Astrocyte (in vitro differentiated cells and primary cell): Measurements from ENCODE around the gene PNKP. TPM values are rescaled to one million over a fixed set of nuclear protein-coding genes. Genes with fewer than 3 reads are reported as not detected.

Experiments
- DNase-seq: peaks from one replicate; pipeline ENCODE4 v3.0.0-alpha.2; 2010; ENCODE audit warnings: low read depth
- FAIRE-seq: peaks from 2 replicates; lab custom pipeline; 2011; peaks lifted over from hg19 to GRCh38; lab: Jason Lieb, UNC
- H2AFZ ChIP-seq: 2 replicates; pipeline ENCODE4 v1.6.0; 2012; ENCODE audit warnings: low read depth, low read length, inconsistent platforms
- H3K27ac ChIP-seq: 2 replicates; pipeline ENCODE4 v1.5.1; 2011; ENCODE audit warnings: low read depth, low read length, inconsistent platforms
- H3K27me3 ChIP-seq: 2 replicates; pipeline ENCODE4 v1.6.0; 2011; ENCODE audit warnings: low read length, inconsistent platforms; ENCODE audit not compliant: insufficient read depth
- H3K36me3 ChIP-seq: 2 replicates; pipeline ENCODE4 v1.5.1; 2011; ENCODE audit warnings: low read length, inconsistent platforms; ENCODE audit not compliant: insufficient read depth
- H3K4me1 ChIP-seq: 2 replicates; pipeline ENCODE4 v1.5.1; 2011; ENCODE audit warnings: low read length, inconsistent platforms; ENCODE audit not compliant: insufficient read depth
- H3K4me2 ChIP-seq: 2 replicates; pipeline ENCODE4 v1.6.0; 2012; ENCODE audit warnings: low read length, inconsistent platforms
- H3K4me3 ChIP-seq: 2 replicates; pipeline ENCODE4 v1.5.1; 2011; ENCODE audit warnings: low read depth, mild to moderate bottlenecking, low read length, inconsistent platforms; ENCODE audit not compliant: insufficient read depth
- H3K79me2 ChIP-seq: 2 replicates; pipeline ENCODE4 v1.6.0; 2012; ENCODE audit warnings: mild to moderate bottlenecking, low read length, inconsistent platforms; ENCODE audit not compliant: insufficient read depth
- H3K9ac ChIP-seq: 2 replicates; pipeline ENCODE4 v1.6.0; 2012; ENCODE audit warnings: mild to moderate bottlenecking, low read length, inconsistent platforms
- H3K9me3 ChIP-seq: 2 replicates; pipeline ENCODE4 v1.5.1; 2012; ENCODE audit warnings: low read depth, mild to moderate bottlenecking, low read length, inconsistent platforms; ENCODE audit not compliant: insufficient read depth
- H4K20me1 ChIP-seq: 2 replicates; pipeline ENCODE4 v1.6.0; 2012; ENCODE audit warnings: low read length, inconsistent platforms; ENCODE audit not compliant: insufficient read depth
- H3K27ac Mint-ChIP-seq: one replicate; pipeline ENCODE4 v1.8.0; 2021; ENCODE audit warnings: mild to moderate bottlenecking, mixed read lengths; ENCODE audit not compliant: unreplicated experiment
- H3K27me3 Mint-ChIP-seq: one replicate; pipeline ENCODE4 v1.8.0; 2021; ENCODE audit warnings: low read depth, mixed read lengths; ENCODE audit not compliant: unreplicated experiment
- H3K36me3 Mint-ChIP-seq: one replicate; pipeline ENCODE4 v1.8.0; 2021; ENCODE audit warnings: low read depth, mixed read lengths; ENCODE audit not compliant: unreplicated experiment
- H3K4me1 Mint-ChIP-seq: one replicate; pipeline ENCODE4 v1.8.0; 2021; ENCODE audit warnings: low read depth, mixed read lengths; ENCODE audit not compliant: unreplicated experiment
- H3K4me3 Mint-ChIP-seq: one replicate; pipeline ENCODE4 v1.8.0; 2021; ENCODE audit warnings: mild to moderate bottlenecking, moderate library complexity, mixed read lengths; ENCODE audit not compliant: unreplicated experiment
- H3K9me3 Mint-ChIP-seq: one replicate; pipeline ENCODE4 v1.8.0; 2021; ENCODE audit warnings: mild to moderate bottlenecking, mixed read lengths; ENCODE audit not compliant: unreplicated experiment
- CTCF ChIP-seq: IDR thresholded peaks from 2 replicates; pipeline ENCODE4 v1.5.1; 2011; ENCODE audit warnings: low read depth, mild to moderate bottlenecking, inconsistent platforms, low read length, moderate library complexity; ENCODE audit not compliant: insufficient read depth
- EZH2 ChIP-seq: IDR thresholded peaks from 2 replicates; pipeline ENCODE4 v1.6.1; 2012; ENCODE audit warnings: mild to moderate bottlenecking, low read length, inconsistent platforms; ENCODE audit not compliant: insufficient read depth
- total RNA-seq: library from RNA; stranded (reverse); gene quantifications from 2 replicates; pipeline ENCODE4 v1.2.1, GENCODE V29; 2021

PNKP gene
- total RNA-seq, 1 donor from 2014 or later, result 54.8 TPM

- H3K4me1 ChIP-seq, result peaks cover 17% of the 10 kb centered on the region
- H3K36me3 ChIP-seq, result peaks cover 9% of the 10 kb centered on the region
- H3K4me3 ChIP-seq, result no peak overlapping the region
- H3K27me3 ChIP-seq, result no peaks in the 10 kb centered on the region
- no peaks in the 10 kb centered on the region for H3K27me3 Mint-ChIP-seq
- no peaks in the 10 kb centered on the region for H3K79me2 ChIP-seq
- H3K4me3 Mint-ChIP-seq, result no peak overlapping the region
- DNase-seq (no peak), FAIRE-seq (no peak)
- H3K4me1 Mint-ChIP-seq, result peaks cover 4% of the 10 kb centered on the region
- H3K4me2 ChIP-seq, result no peak overlapping the region
- H4K20me1 ChIP-seq, result peaks cover 28% of the 10 kb centered on the region
- H3K9me3 ChIP-seq, result no peaks in the 10 kb centered on the region
- peak overlapping the region; percentile 9 for H3K9ac ChIP-seq
- H2AFZ ChIP-seq, result no peak overlapping the region
- H3K36me3 Mint-ChIP-seq, result peaks cover 29% of the 10 kb centered on the region
- H3K27ac Mint-ChIP-seq, result no peak overlapping the region
- TF ChIP-seq CTCF, result no peak
- TF ChIP-seq EZH2, result no peak
- no peak overlapping the region for H3K27ac ChIP-seq
- no peaks in the 10 kb centered on the region for H3K9me3 Mint-ChIP-seq
Observed at GRCh38 chr19:49832556-49832955, 34.8 kb downstream of the PNKP start.

GRCh38 chr19:49831592-49831991, 35.8 kb downstream of the PNKP start:
- peaks cover 31% of the 10 kb centered on the region for H4K20me1 ChIP-seq
- H3K9me3 ChIP-seq, result no peaks in the 10 kb centered on the region
- H3K4me3 Mint-ChIP-seq, result peak overlapping the region; percentile 45
- FAIRE-seq (no peak), DNase-seq (no peak)
- H3K27me3 Mint-ChIP-seq, result no peaks in the 10 kb centered on the region
- H3K4me2 ChIP-seq, result no peak overlapping the region
- peaks cover 6% of the 10 kb centered on the region for H3K79me2 ChIP-seq
- peaks cover 28% of the 10 kb centered on the region for H3K36me3 Mint-ChIP-seq
- H3K27me3 ChIP-seq, result no peaks in the 10 kb centered on the region
- H3K27ac Mint-ChIP-seq, result no peak overlapping the region
- TF ChIP-seq EZH2 (no peak), CTCF (no peak)
- no peak overlapping the region for H2AFZ ChIP-seq
- H3K9me3 Mint-ChIP-seq, result no peaks in the 10 kb centered on the region
- peaks cover 7% of the 10 kb centered on the region for H3K36me3 ChIP-seq
- H3K9ac ChIP-seq, result no peak overlapping the region
- H3K4me3 ChIP-seq, result no peak overlapping the region
- H3K4me1 ChIP-seq, result peaks cover 12% of the 10 kb centered on the region
- H3K27ac ChIP-seq, result no peak overlapping the region
- no peaks in the 10 kb centered on the region for H3K4me1 Mint-ChIP-seq

DNA sequence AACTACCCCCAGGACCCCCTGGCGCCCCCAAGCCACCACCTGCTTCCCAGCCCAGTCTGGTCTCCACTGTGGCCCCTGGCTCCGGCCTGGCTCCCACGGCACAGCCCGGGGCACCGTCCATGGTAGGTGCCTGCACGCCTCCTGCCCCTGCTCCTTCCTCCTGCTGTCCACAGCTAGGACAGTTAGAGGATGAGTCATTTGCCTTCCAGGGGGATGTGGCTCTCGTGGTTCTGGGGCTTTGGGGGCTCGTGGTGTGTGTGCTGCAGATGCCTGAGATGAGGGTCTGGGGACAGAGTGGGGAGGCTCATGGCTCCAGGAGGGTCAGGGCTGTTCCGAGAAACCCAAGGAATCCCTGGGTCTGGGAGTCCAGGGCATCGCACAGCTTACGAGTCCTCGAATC, 36.6 kb downstream of the PNKP start:
- Histone ChIP-seq H3K4me2 (no peak overlapping the region), H4K20me1 (peaks cover 37% of the 10 kb centered on the region), H3K9ac (no peak overlapping the region), H3K9me3 (no peaks in the 10 kb centered on the region), H2AFZ (no peak overlapping the region), H3K27ac (no peak overlapping the region), H3K79me2 (peaks cover 11% of the 10 kb centered on the region), H3K36me3 (peaks cover 7% of the 10 kb centered on the region), H3K4me1 (peaks cover 12% of the 10 kb centered on the region), H3K4me3 (no peak overlapping the region), H3K27me3 (no peaks in the 10 kb centered on the region)
- Mint-ChIP-seq H3K4me1 (no peaks in the 10 kb centered on the region), H3K9me3 (peaks cover 4% of the 10 kb centered on the region), H3K27ac (no peak overlapping the region), H3K36me3 (peaks cover 33% of the 10 kb centered on the region), H3K27me3 (no peaks in the 10 kb centered on the region), H3K4me3 (no peak overlapping the region)
- no peak for DNase-seq
- no peak for FAIRE-seq
- TF ChIP-seq CTCF (no peak), EZH2 (no peak)
